BE2C (cell line): ENCODE results near the gene TLX1.

Source experiments
- DNase-seq: peaks from one replicate; pipeline ENCODE4 v3.0.0-alpha.2; 2020
- H3K27me3 ChIP-seq: fragments of 250-450 bp; sonication (Bioruptor Pico); 2 replicates; pipeline ENCODE4 v1.5.1; 2020; ENCODE audit warnings: mild to moderate bottlenecking
- H3K36me3 ChIP-seq: fragments of 250-450 bp; sonication (Bioruptor Pico); 2 replicates; pipeline ENCODE4 v1.5.1; 2020; ENCODE audit warnings: mild to moderate bottlenecking
- H3K4me1 ChIP-seq: fragments of 250-450 bp; sonication (Bioruptor Pico); 2 replicates; pipeline ENCODE4 v1.5.1; 2020
- H3K4me3 ChIP-seq: 2 replicates; pipeline ENCODE4 v1.5.1; 2011; ENCODE audit warnings: low read depth, low read length
- H3K9me3 ChIP-seq: fragments of 250-450 bp; sonication (Bioruptor Pico); 2 replicates; pipeline ENCODE4 v1.5.1; 2020
- CTCF ChIP-seq: IDR thresholded peaks from 2 replicates; pipeline ENCODE4 v1.5.1; 2012; ENCODE audit warnings: mild to moderate bottlenecking, low read depth, low read length

TLX1 gene

GRCh38 chr10:101158459-101159058, 27.5 kb downstream of the TLX1 start:
- Histone ChIP-seq H3K4me1 (peaks cover 10% of the 10 kb centered on the region), H3K9me3 (no peaks in the 10 kb centered on the region), H3K36me3 (no peaks in the 10 kb centered on the region), H3K4me3 (no peak overlapping the region), H3K27me3 (peaks cover 47% of the 10 kb centered on the region)
- no peak for DNase-seq
- no peak for TF ChIP-seq CTCF

- H3K36me3 ChIP-seq, result no peaks in the 10 kb centered on the region
- H3K9me3 ChIP-seq, result no peaks in the 10 kb centered on the region
- peaks cover 29% of the 10 kb centered on the region for H3K27me3 ChIP-seq
- H3K4me1 ChIP-seq, result peaks cover 10% of the 10 kb centered on the region
- peak overlapping the region; percentile 60 for H3K4me3 ChIP-seq
- DNase-seq, result peak; percentile 64
- TF ChIP-seq CTCF, result peak; percentile 89
Measured at GRCh38 chr10:101161494-101162299, 30.6 kb downstream of the TLX1 start.

DNA sequence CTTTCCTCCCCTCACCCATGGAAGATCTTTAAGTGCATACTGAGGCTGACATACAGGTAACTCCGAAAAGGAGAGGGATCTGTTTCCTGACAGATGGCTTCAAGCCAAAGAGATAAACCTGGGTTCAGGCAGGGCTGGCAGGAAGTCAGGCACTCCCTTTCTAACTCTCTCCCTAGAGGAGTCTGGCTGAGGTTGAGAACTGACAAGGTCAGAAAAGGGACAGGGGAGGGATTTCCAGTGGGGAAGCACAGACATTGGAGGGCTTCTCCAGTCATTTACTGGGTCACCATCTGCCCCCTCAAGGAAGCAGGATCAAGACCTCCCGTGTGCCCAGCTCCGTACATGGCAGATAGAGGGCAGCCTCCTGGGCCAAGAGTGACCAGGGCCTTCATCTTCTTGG, 31.6 kb downstream of the TLX1 start:
- no peak; the same call in 1 of the 2 replicates for TF ChIP-seq CTCF
- H3K4me3 ChIP-seq, result peak overlapping the region; percentile 60
- H3K27me3 ChIP-seq, result peaks cover 23% of the 10 kb centered on the region
- no peaks in the 10 kb centered on the region for H3K36me3 ChIP-seq
- H3K9me3 ChIP-seq, result no peaks in the 10 kb centered on the region
- peak; percentile 43 for DNase-seq
- H3K4me1 ChIP-seq, result peaks cover 10% of the 10 kb centered on the region

DNA sequence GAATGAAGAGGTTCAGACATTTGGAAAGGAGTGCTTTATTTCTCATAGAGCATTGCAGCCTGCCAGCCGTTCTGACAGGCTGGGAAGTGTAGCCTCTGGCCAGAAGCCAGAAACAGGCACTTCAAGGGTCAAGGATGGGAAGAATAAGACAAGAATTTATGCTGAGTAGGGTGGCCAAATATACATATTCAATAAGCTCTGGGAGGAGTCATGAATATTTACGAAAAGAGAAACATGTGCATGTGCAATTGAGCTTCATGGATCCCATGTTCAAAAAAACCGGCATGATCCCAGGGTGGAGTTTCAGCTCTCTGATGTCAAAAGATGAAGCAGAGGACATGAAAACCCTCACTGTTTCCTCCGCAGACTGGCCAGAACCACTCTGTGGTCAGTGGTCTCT, 32.9 kb downstream of the TLX1 start:
- Histone ChIP-seq H3K36me3 (no peaks in the 10 kb centered on the region), H3K27me3 (peaks cover 9% of the 10 kb centered on the region), H3K9me3 (no peaks in the 10 kb centered on the region), H3K4me3 (no peak overlapping the region), H3K4me1 (peaks cover 10% of the 10 kb centered on the region)
- DNase-seq, result no peak
- TF ChIP-seq CTCF, result no peak

- Histone ChIP-seq H3K27me3 (peaks cover 9% of the 10 kb centered on the region), H3K4me3 (no peak overlapping the region), H3K4me1 (peaks cover 10% of the 10 kb centered on the region), H3K9me3 (no peaks in the 10 kb centered on the region), H3K36me3 (no peaks in the 10 kb centered on the region)
- DNase-seq, result no peak
- no peak for TF ChIP-seq CTCF
Measured at GRCh38 chr10:101165736-101166135, 34.6 kb downstream of the TLX1 start.

DNA sequence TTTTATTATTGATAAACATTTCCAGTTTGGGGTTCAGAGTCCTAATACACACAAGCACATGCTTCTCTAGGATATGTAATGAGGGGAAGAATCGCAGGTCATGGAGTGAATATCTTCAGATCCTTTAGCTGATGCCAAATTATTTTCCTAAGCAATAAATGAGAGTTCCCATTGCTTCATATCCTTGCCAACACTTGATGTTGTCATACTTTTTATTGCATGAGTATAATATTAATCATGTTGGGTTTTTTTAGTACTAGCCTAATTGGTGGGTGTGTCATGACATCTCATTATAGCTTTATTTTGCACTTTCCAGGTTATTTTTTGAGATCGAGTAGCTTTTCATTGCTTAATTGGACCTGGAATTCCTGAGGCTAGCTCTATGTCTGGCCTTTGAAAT, 35.3 kb downstream of the TLX1 start:
- no peak for TF ChIP-seq CTCF
- no peak for DNase-seq
- Histone ChIP-seq H3K4me3 (no peak overlapping the region), H3K36me3 (no peaks in the 10 kb centered on the region), H3K27me3 (peaks cover 9% of the 10 kb centered on the region), H3K9me3 (no peaks in the 10 kb centered on the region), H3K4me1 (peaks cover 10% of the 10 kb centered on the region)
